Epithelial cell of prostate (primary cell): ENCODE data around the gene INPP5J.
A peak's percentile ranks its signal among the peaks of the same experiment; 100 is the strongest.

Experiments used
- DNase-seq: peaks from one replicate; pipeline ENCODE4 v3.0.0-alpha.2; 2011; ENCODE audit warnings: low read depth, low spot score
- H3K27ac ChIP-seq: fragments of 450-650 bp; 2 replicates; pipeline ENCODE4 v1.5.1; 2017; ENCODE audit warnings: mild to moderate bottlenecking

The INPP5J gene

GRCh38 chr22:31179345-31179744 is 56.6 kb downstream of the INPP5J start:
- H3K27ac ChIP-seq = peak overlapping the region; percentile 95
- peak; percentile 63 for DNase-seq

GRCh38 chr22:31184015-31184414 is 61.2 kb downstream of the INPP5J start:
- DNase-seq = no peak
- H3K27ac ChIP-seq = no peak overlapping the region
